Transverse colon (tissue), 4 donors: ENCODE measurements around the gene ANKRD30B. TPM values are rescaled to one million over a fixed set of nuclear protein-coding genes. Genes with fewer than 3 reads are reported as not detected.

Experiments used
- DNase-seq: peaks from one replicate; pipeline ENCODE4 v3.0.0-alpha.2; 2019
- H3K27ac ChIP-seq, 4 donors: fragments of 200-600 bp; sonication (generic); 2 replicates each; pipeline ENCODE4 v1.5.1; 2016 to 2018; ENCODE audit warnings: inconsistent platforms in 4 of 4
- H3K27me3 ChIP-seq: fragments of 200-600 bp; sonication (generic); 2 replicates; pipeline ENCODE4 v1.5.1; 2017; ENCODE audit warnings: inconsistent platforms
- H3K36me3 ChIP-seq, 4 donors: fragments of 200-600 bp; sonication (generic); 2 replicates each; pipeline ENCODE4 v1.5.1; 2017 to 2019; ENCODE audit warnings: inconsistent platforms in 4 of 4
- H3K4me1 ChIP-seq, 4 donors: fragments of 200-600 bp; sonication (generic); 2 replicates each; pipeline ENCODE4 v1.5.1; 2017 to 2020; ENCODE audit warnings: inconsistent platforms in 4 of 4
- H3K4me3 ChIP-seq, 4 donors: fragments of 200-600 bp; sonication (generic); 1 replicate in 1 of 4; 2 replicates in 3 of 4; pipeline versions ENCODE4 v1.5.1 to v1.6.1; 2017 to 2019; ENCODE audit warnings: inconsistent platforms in 4 of 4
- H3K9me3 ChIP-seq, 2 donors: fragments of 200-600 bp; sonication (generic); 2 replicates each; pipeline ENCODE4 v1.5.1; 2017 to 2019; ENCODE audit warnings: inconsistent platforms in 2 of 2
- CTCF ChIP-seq, 5 experiments: fragments of 200-600 bp in 3 of 5; fragments of 450-650 bp in 2 of 5; sonication (generic) in 3 of 5; IDR thresholded peaks; 1 replicate in 2 of 5; 2 replicates in 3 of 5; pipeline ENCODE4 v1.5.1; 2016 to 2017; ENCODE audit warnings: antibody characterized with exemption in 5 of 5, inconsistent platforms in 3 of 5, mild to moderate bottlenecking in 2 of 5, moderate library complexity in 1 of 5
- EP300 ChIP-seq: sonication (generic); formaldehyde crosslinking; IDR thresholded peaks from one replicate; pipeline ENCODE4 v1.6.1; 2017; ENCODE audit warnings: antibody characterized with exemption, low read depth
- POLR2A ChIP-seq: fragments of 450-650 bp; IDR thresholded peaks from one replicate; pipeline ENCODE4 v1.6.1; 2016; ENCODE audit warnings: antibody characterized with exemption, mild to moderate bottlenecking, moderate library complexity
- POLR2AphosphoS5 ChIP-seq, 3 donors: sonication (generic); formaldehyde crosslinking; IDR thresholded peaks; one replicate each; pipeline ENCODE4 v1.6.1; 2016; ENCODE audit warnings: antibody characterized with exemption in 3 of 3
- WGBS, 2 donors: methylation state at CpG; one replicate each; pipeline ENCODE4 v1.1.5; 2018; ENCODE audit warnings: low coverage in 1 of 2; 5-methylcytosine and 5-hydroxymethylcytosine counted together
- in situ Hi-C, 4 donors: fragments of 200-750 bp; cut with MboI; loops; one replicate each; pipeline versions ENCODE4 v1.15.0 to v1.15.1; 2017; ENCODE audit warnings: low sequenced_read_pairs in 3 of 4, low pct_ligation_motif_present in 1 of 4, low pct_unique_long_range_greater_than_20kb in 1 of 4
- intact Hi-C: fragments of 100-400 bp; cut with DNase I; formaldehyde crosslinking; loops from one replicate; pipeline ENCODE4 v1.15.1; 2023; ENCODE audit warnings: low total_unique reads
- small RNA-seq, 4 donors: library from RNA; depleted of rRNA; stranded (forward); fragments of <200 nt; gene quantifications; one replicate each; pipeline ENCODE3, GENCODE V24; 2016
- total RNA-seq, 4 donors: library from RNA; depleted of rRNA; stranded (reverse); fragments of >200 nt; gene quantifications; one replicate each; pipeline ENCODE4 v1.1.0, GENCODE V29; 2016

Gene ANKRD30B
- total RNA-seq, 4 donors from 2014 or later, result 0.79 TPM; not detected in 3

- H3K4me3 ChIP-seq, result no peak overlapping the region
- intact Hi-C loops (no loop called here), in situ Hi-C loops (no loop called here)
- WGBS, 2 donors, result 94% methylated on average over 1 of the region's 1 CpG; no CpG with 5 or more reads in 1 of the 2 donors
- H3K36me3 ChIP-seq, result no peaks in the 10 kb centered on the region
- H3K9me3 ChIP-seq, result no peaks in the 10 kb centered on the region
- TF ChIP-seq EP300, result no peak
- TF ChIP-seq CTCF (IDR thresholded peaks at IDR 0.05), result no peak
- TF ChIP-seq POLR2AphosphoS5 (IDR thresholded peaks at IDR 0.05), result no peak
- no peak for TF ChIP-seq POLR2A
- H3K27ac ChIP-seq, result no peak overlapping the region
- H3K4me1 ChIP-seq, result no peaks in the 10 kb centered on the region
- H3K27me3 ChIP-seq, result no peaks in the 10 kb centered on the region
- DNase-seq, result no peak
These were observed 152.5 kb downstream of the ANKRD30B start for GRCh38 chr18:14900435-14900834.

Small RNA genes lying within 50 kb of the gene (small RNA-seq; reads per million reads assigned to genes)
- 0 reads per million in 4 donors for gene MIR3156-2
- gene RNU6-1210P, result 0 reads per million in 4 donors

Other genes with a start within 250 kb of the ANKRD30B start
- under 1 TPM in 1 of 4 donors, not detected in 3; under 0.01 TPM for gene POTEC, start 204.6 kb upstream of the ANKRD30B start, total RNA-seq